Keratinocyte (primary cell): ENCODE measurements around the gene P2RY13. TPM values are rescaled to one million over a fixed set of nuclear protein-coding genes. Genes with fewer than 3 reads are reported as not detected.

Source experiments
- DNase-seq: peaks from one replicate; pipeline ENCODE4 v3.0.0-alpha.2; 2011; ENCODE audit warnings: low read depth, missing footprints, low spot score
- FAIRE-seq: peaks from 2 replicates; lab custom pipeline; 2011; peaks lifted over from hg19 to GRCh38; lab: Jason Lieb, UNC
- H2AFZ ChIP-seq: 2 replicates; pipeline ENCODE4 v1.6.0; 2012; ENCODE audit warnings: low read length, control low read depth, inconsistent platforms; ENCODE audit not compliant: control insufficient read depth
- H3K27ac ChIP-seq: 2 replicates; pipeline ENCODE4 v1.5.1; 2011; ENCODE audit warnings: low read length; ENCODE audit not compliant: control insufficient read depth, insufficient read depth
- H3K27me3 ChIP-seq: 3 replicates; pipeline ENCODE4 v1.6.0; 2011; ENCODE audit warnings: low read length; ENCODE audit not compliant: control insufficient read depth, insufficient read depth; ENCODE audit errors: extremely low read depth
- H3K36me3 ChIP-seq, 2 experiments: 2 replicates in 1 of 2; 3 replicates in 1 of 2; pipeline ENCODE4 v1.5.1; 2011; ENCODE audit warnings: low read length in 2 of 2, mild to moderate bottlenecking in 1 of 2; ENCODE audit not compliant: control insufficient read depth in 2 of 2, insufficient read depth in 2 of 2; ENCODE audit errors: extremely low read depth in 1 of 2
- H3K4me1 ChIP-seq: 3 replicates; pipeline ENCODE4 v1.5.1; 2011; ENCODE audit warnings: low read length; ENCODE audit not compliant: control insufficient read depth, insufficient read depth; ENCODE audit errors: extremely low read depth
- H3K4me2 ChIP-seq: 3 replicates; pipeline ENCODE4 v1.6.0; 2011; ENCODE audit warnings: low read depth, low read length; ENCODE audit not compliant: control insufficient read depth, insufficient read depth; ENCODE audit errors: extremely low read depth
- H3K4me3 ChIP-seq, 3 experiments: fragments of 200-600 bp in 1 of 3; sonication (generic) in 1 of 3; 2 replicates in 2 of 3; 3 replicates in 1 of 3; pipeline ENCODE4 v1.5.1; 2011 to 2016; ENCODE audit warnings: low read length in 3 of 3, mild to moderate bottlenecking in 3 of 3, control low read depth in 2 of 3, inconsistent platforms in 1 of 3, low read depth in 1 of 3, mixed read lengths in 1 of 3, mixed run types in 1 of 3, moderate library complexity in 1 of 3; ENCODE audit not compliant: control insufficient read depth in 2 of 3, insufficient read depth in 2 of 3; ENCODE audit errors: extremely low read depth in 1 of 3
- H3K79me2 ChIP-seq: 2 replicates; pipeline ENCODE4 v1.6.0; 2012; ENCODE audit warnings: low read length; ENCODE audit not compliant: control insufficient read depth, insufficient read depth
- H3K9ac ChIP-seq: 3 replicates; pipeline ENCODE4 v1.6.0; 2011; ENCODE audit warnings: low read length; ENCODE audit not compliant: control insufficient read depth, insufficient read depth; ENCODE audit errors: extremely low read depth
- H3K9me1 ChIP-seq: 3 replicates; pipeline ENCODE4 v1.6.0; 2011; ENCODE audit warnings: low read length; ENCODE audit not compliant: control insufficient read depth, insufficient read depth; ENCODE audit errors: extremely low read depth
- H3K9me3 ChIP-seq: 2 replicates; pipeline ENCODE4 v1.5.1; 2012; ENCODE audit warnings: low read depth, low read length; ENCODE audit not compliant: control insufficient read depth
- H4K20me1 ChIP-seq: 3 replicates; pipeline ENCODE4 v1.6.0; 2011; ENCODE audit warnings: low read length; ENCODE audit not compliant: control insufficient read depth, insufficient read depth; ENCODE audit errors: extremely low read depth
- CTCF ChIP-seq, 3 experiments: IDR thresholded peaks in 1 of 3; conservative IDR thresholded peaks in 1 of 3; optimal IDR thresholded peaks in 1 of 3; 2 replicates in 2 of 3; 3 replicates in 1 of 3; pipeline versions ENCODE3 to v1.5.1; 2011; ENCODE audit warnings: low read length in 3 of 3, mild to moderate bottlenecking in 3 of 3, moderate library complexity in 2 of 3, control low read depth in 1 of 3, inconsistent platforms in 1 of 3; ENCODE audit not compliant: insufficient read depth in 2 of 3; ENCODE audit errors: extremely low read depth in 1 of 3
- EZH2 ChIP-seq: IDR thresholded peaks from one replicate; pipeline ENCODE4 v1.6.1; 2012; ENCODE audit warnings: inconsistent platforms, mild to moderate bottlenecking, low read length, moderate library complexity
- dilution Hi-C: fragments of 300-500 bp; cut with MboI; formaldehyde crosslinking; loops from one replicate; pipeline ENCODE4 v1.7.0; 2020; ENCODE audit warnings: low sequenced_read_pairs; ENCODE audit not compliant: extremely low pct_ligation_motif_present
- polyA plus RNA-seq, 5 experiments: library from polyadenylated mRNA; depleted of rRNA in 3 of 5; stranded (reverse) in 3 of 5; stranded (forward) in 1 of 5; unstranded in 1 of 5; fragments of >200 nt; gene quantifications; 1 replicate in 1 of 5; 2 replicates in 3 of 5; 3 replicates in 1 of 5; pipeline versions ENCODE4 v1.2.1 to v1.2.3, GENCODE V29; 2011 to 2012; ENCODE audit warnings: missing spikeins in 2 of 5, low read depth in 1 of 5, low replicate concordance in 1 of 5

P2RY13 gene
- polyA plus RNA-seq, 1 donor (not counting 4 experiments of a cell fraction or from before 2014, with no cell fraction given): not detected

- no peaks in the 10 kb centered on the region for H3K9me3 ChIP-seq
- TF ChIP-seq EZH2: no peak
- no peak for TF ChIP-seq CTCF (optimal IDR thresholded peaks at IDR 0.05 in 1 of 3, IDR thresholded peaks at IDR 0.05 in 1 of 3, conservative IDR thresholded peaks at IDR 0.05 in 1 of 3; ENCODE audit: extremely low read depth in 1 of 3, insufficient read depth in 2 of 3, low read length in 3 of 3)
- H3K4me3 ChIP-seq: no peak overlapping the region
- peaks cover 1% of the 10 kb centered on the region for H3K4me1 ChIP-seq
- no peak overlapping the region for H3K9ac ChIP-seq
- H3K9me1 ChIP-seq: no peaks in the 10 kb centered on the region
- no peaks in the 10 kb centered on the region for H3K27me3 ChIP-seq
- no peak overlapping the region for H3K27ac ChIP-seq
- DNase-seq (no peak), FAIRE-seq (no peak)
- H3K36me3 ChIP-seq: peaks cover 32% of the 10 kb centered on the region in 2 experiments
- dilution Hi-C loops: no loop called here
- H2AFZ ChIP-seq: no peak overlapping the region
- H4K20me1 ChIP-seq: no peaks in the 10 kb centered on the region
- peaks cover 31% of the 10 kb centered on the region for H3K79me2 ChIP-seq
- H3K4me2 ChIP-seq: no peak overlapping the region
Observed at GRCh38 chr3:151296226-151296625, 33.1 kb downstream of the P2RY13 start.

- dilution Hi-C loops: no loop called here
- H3K27ac ChIP-seq: no peak overlapping the region
- no peaks in the 10 kb centered on the region for H3K4me1 ChIP-seq
- H3K36me3 ChIP-seq: peaks cover 15 to 18% of the 10 kb centered on the region in 2 experiments
- no peaks in the 10 kb centered on the region for H3K9me1 ChIP-seq
- H3K9ac ChIP-seq: no peak overlapping the region
- FAIRE-seq (peak; percentile 51), DNase-seq (no peak)
- no peaks in the 10 kb centered on the region for H3K9me3 ChIP-seq
- TF ChIP-seq CTCF (optimal IDR thresholded peaks at IDR 0.05 in 1 of 3, IDR thresholded peaks at IDR 0.05 in 1 of 3, conservative IDR thresholded peaks at IDR 0.05 in 1 of 3; ENCODE audit: extremely low read depth in 1 of 3, insufficient read depth in 2 of 3, low read length in 3 of 3) (no peak), EZH2 (no peak)
- H3K4me2 ChIP-seq: no peak overlapping the region
- no peak overlapping the region for H3K4me3 ChIP-seq
- no peak overlapping the region for H2AFZ ChIP-seq
- H3K79me2 ChIP-seq: peaks cover 4% of the 10 kb centered on the region
- no peaks in the 10 kb centered on the region for H3K27me3 ChIP-seq
- no peaks in the 10 kb centered on the region for H4K20me1 ChIP-seq
Observed at GRCh38 chr3:151293127-151293526, 36.2 kb downstream of the P2RY13 start.
